HEK293 (cell line): Measurements from ENCODE around the gene ARHGAP5.

Experiments
- BCL11B ChIP-seq: fragments of 450-650 bp; formaldehyde crosslinking; IDR thresholded peaks from 2 replicates; pipeline ENCODE4 v1.5.1; 2016; ENCODE audit warnings: low read depth, missing biosample characterization, missing genetic modification characterization
- FEZF1 ChIP-seq: fragments of 450-650 bp; formaldehyde crosslinking; IDR thresholded peaks from 2 replicates; pipeline ENCODE4 v1.5.1; 2016; ENCODE audit warnings: missing biosample characterization, missing genetic modification characterization
- GFI1B ChIP-seq: fragments of 450-650 bp; formaldehyde crosslinking; IDR thresholded peaks from 2 replicates; pipeline ENCODE4 v1.5.1; 2016; ENCODE audit warnings: missing biosample characterization, missing genetic modification characterization
- HOXC10 ChIP-seq: sonication (generic); formaldehyde crosslinking; IDR thresholded peaks from 2 replicates; pipeline ENCODE4 v1.8.1; 2023; ENCODE audit warnings: mild to moderate bottlenecking, missing genetic modification reagents
- MYNN ChIP-seq: fragments of 450-650 bp; formaldehyde crosslinking; IDR thresholded peaks from 2 replicates; pipeline ENCODE4 v1.5.1; 2016; ENCODE audit warnings: missing biosample characterization, missing genetic modification characterization, borderline replicate concordance
- SP3 ChIP-seq: fragments of 450-650 bp; formaldehyde crosslinking; IDR thresholded peaks from 2 replicates; pipeline ENCODE4 v1.5.1; 2016; ENCODE audit warnings: missing biosample characterization, missing genetic modification characterization
- ZBTB21 ChIP-seq: fragments of 450-650 bp; formaldehyde crosslinking; IDR thresholded peaks from 2 replicates; pipeline ENCODE4 v1.5.1; 2017; ENCODE audit warnings: missing biosample characterization, missing genetic modification characterization
- ZFHX2 ChIP-seq: fragments of 450-650 bp; formaldehyde crosslinking; conservative IDR thresholded peaks from 2 replicates; pipeline ENCODE4 v1.5.1; 2016; ENCODE audit warnings: missing biosample characterization, missing genetic modification characterization
- ZFP41 ChIP-seq: fragments of 450-650 bp; formaldehyde crosslinking; IDR thresholded peaks from 2 replicates; pipeline ENCODE4 v1.5.1; 2016; ENCODE audit warnings: missing biosample characterization, missing genetic modification characterization, borderline replicate concordance
- ZNF155 ChIP-seq: fragments of 450-650 bp; formaldehyde crosslinking; IDR thresholded peaks from 2 replicates; pipeline ENCODE4 v1.5.1; 2016; ENCODE audit warnings: missing biosample characterization, missing genetic modification characterization
- ZNF16 ChIP-seq: fragments of 450-650 bp; formaldehyde crosslinking; IDR thresholded peaks from 2 replicates; pipeline ENCODE4 v1.5.1; 2016; ENCODE audit warnings: low read depth, missing biosample characterization, missing genetic modification characterization
- ZNF169 ChIP-seq: fragments of 450-650 bp; formaldehyde crosslinking; IDR thresholded peaks from 2 replicates; pipeline ENCODE4 v1.5.1; 2016; ENCODE audit warnings: missing biosample characterization, missing genetic modification characterization
- ZNF174 ChIP-seq: fragments of 450-650 bp; formaldehyde crosslinking; IDR thresholded peaks from 2 replicates; pipeline ENCODE4 v1.5.0; 2017; ENCODE audit warnings: missing biosample characterization, mild to moderate bottlenecking, missing genetic modification characterization
- ZNF19 ChIP-seq: fragments of 450-650 bp; formaldehyde crosslinking; IDR thresholded peaks from 2 replicates; pipeline ENCODE4; 2016; ENCODE audit warnings: missing biosample characterization, missing genetic modification characterization, low read depth
- ZNF248 ChIP-seq: fragments of 450-650 bp; formaldehyde crosslinking; IDR thresholded peaks from 2 replicates; pipeline ENCODE4 v1.5.1; 2017; ENCODE audit warnings: missing biosample characterization, missing genetic modification characterization
- ZNF266 ChIP-seq: fragments of 450-650 bp; formaldehyde crosslinking; IDR thresholded peaks from 2 replicates; pipeline ENCODE4 v1.5.1; 2016; ENCODE audit warnings: missing biosample characterization, missing genetic modification characterization, low read depth
- ZNF423 ChIP-seq: fragments of 450-650 bp; formaldehyde crosslinking; IDR thresholded peaks from 2 replicates; pipeline ENCODE4 v1.5.1; 2016; ENCODE audit warnings: missing biosample characterization, missing genetic modification characterization
- ZNF510 ChIP-seq: fragments of 450-650 bp; formaldehyde crosslinking; IDR thresholded peaks from 2 replicates; pipeline ENCODE4 v1.5.1; 2018; ENCODE audit warnings: mild to moderate bottlenecking, missing genetic modification characterization, missing biosample characterization; ENCODE audit not compliant: insufficient replicate concordance
- ZNF544 ChIP-seq: fragments of 450-650 bp; formaldehyde crosslinking; IDR thresholded peaks from 2 replicates; pipeline ENCODE4 v1.5.0; 2017; ENCODE audit warnings: missing biosample characterization, missing genetic modification characterization
- ZNF555 ChIP-seq: fragments of 450-650 bp; formaldehyde crosslinking; conservative IDR thresholded peaks from 2 replicates; pipeline ENCODE4 v1.5.1; 2017; ENCODE audit warnings: missing biosample characterization, mild to moderate bottlenecking, missing genetic modification characterization, inconsistent platforms
- ZNF596 ChIP-seq: fragments of 450-650 bp; IDR thresholded peaks from 2 replicates; pipeline ENCODE4 v1.5.0; 2018; ENCODE audit warnings: missing biosample characterization, mild to moderate bottlenecking, missing genetic modification characterization, moderate library complexity
- ZNF830 ChIP-seq: fragments of 450-650 bp; IDR thresholded peaks from 2 replicates; pipeline ENCODE4 v1.5.0; 2018; ENCODE audit warnings: missing biosample characterization, missing genetic modification characterization, low read depth, mild to moderate bottlenecking, moderate library complexity
- TF ChIP-seq, protein P1 (sequence below): fragments of 450-650 bp; formaldehyde crosslinking; IDR thresholded peaks from 2 replicates; pipeline ENCODE4 v1.5.1; 2016; ENCODE audit warnings: missing biosample characterization, missing genetic modification characterization
- TF ChIP-seq, protein P2 (sequence below): fragments of 450-650 bp; formaldehyde crosslinking; IDR thresholded peaks from 2 replicates; pipeline ENCODE4 v1.5.1; 2016; ENCODE audit warnings: missing biosample characterization, missing genetic modification characterization
- TF ChIP-seq, protein P3 (sequence below): fragments of 450-650 bp; formaldehyde crosslinking; IDR thresholded peaks from 2 replicates; pipeline ENCODE4 v1.5.1; 2017; ENCODE audit warnings: missing biosample characterization, missing genetic modification characterization

ARHGAP5 gene

DNA sequence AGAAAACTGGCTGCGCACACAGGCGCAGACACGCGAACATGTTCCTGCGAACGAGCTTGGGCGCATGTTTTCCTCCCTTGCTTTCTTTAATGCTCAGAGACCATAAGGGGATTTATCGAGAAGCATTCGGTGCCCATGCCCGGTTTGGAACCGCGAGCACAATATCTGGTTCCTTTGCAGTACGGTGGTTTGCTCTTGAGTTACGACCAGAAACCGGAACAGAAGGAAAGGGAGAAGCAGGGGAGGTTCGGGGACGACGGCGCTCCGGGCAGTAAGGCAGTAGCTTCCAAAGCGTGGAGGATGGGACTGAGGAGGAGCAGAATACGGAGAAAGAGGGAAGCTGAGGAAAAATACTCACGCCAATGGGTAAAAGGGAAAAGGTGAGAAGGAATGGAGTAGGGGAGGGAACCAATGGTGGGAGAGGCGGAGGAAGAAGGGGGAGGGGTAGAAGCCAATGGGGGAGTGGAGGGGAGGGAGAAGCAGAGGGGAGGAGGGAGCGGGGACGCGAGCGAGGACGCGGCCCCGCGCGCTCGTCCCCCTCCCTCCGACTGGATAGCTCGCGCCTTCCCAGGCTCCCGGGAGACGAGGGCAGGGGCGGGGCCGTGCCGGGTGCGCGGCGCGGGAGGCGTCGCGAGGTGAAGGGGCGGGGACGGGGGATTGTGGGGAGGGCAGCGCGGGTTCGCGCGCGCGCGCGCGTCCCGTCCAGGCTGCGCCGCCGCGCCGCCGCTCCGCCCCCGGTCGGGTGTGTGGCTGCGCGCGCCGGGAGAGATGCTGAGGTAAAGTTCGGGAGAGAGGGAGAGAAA is 625 bp upstream of the ARHGAP5 start (continued):
- TF ChIP-seq, protein P1, sequence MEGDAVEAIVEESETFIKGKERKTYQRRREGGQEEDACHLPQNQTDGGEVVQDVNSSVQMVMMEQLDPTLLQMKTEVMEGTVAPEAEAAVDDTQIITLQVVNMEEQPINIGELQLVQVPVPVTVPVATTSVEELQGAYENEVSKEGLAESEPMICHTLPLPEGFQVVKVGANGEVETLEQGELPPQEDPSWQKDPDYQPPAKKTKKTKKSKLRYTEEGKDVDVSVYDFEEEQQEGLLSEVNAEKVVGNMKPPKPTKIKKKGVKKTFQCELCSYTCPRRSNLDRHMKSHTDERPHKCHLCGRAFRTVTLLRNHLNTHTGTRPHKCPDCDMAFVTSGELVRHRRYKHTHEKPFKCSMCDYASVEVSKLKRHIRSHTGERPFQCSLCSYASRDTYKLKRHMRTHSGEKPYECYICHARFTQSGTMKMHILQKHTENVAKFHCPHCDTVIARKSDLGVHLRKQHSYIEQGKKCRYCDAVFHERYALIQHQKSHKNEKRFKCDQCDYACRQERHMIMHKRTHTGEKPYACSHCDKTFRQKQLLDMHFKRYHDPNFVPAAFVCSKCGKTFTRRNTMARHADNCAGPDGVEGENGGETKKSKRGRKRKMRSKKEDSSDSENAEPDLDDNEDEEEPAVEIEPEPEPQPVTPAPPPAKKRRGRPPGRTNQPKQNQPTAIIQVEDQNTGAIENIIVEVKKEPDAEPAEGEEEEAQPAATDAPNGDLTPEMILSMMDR, result no peak
- TF ChIP-seq ZNF830 (tag by site-specific recombination), result no peak
- no peak for TF ChIP-seq ZBTB21 (tag by site-specific recombination)
- TF ChIP-seq ZNF169 (tag by site-specific recombination), result no peak
- 0 out of 2 replicates have a peak, but pooled peaks have one; percentile 25 for TF ChIP-seq ZNF423 (tag by site-specific recombination)
- no peak for TF ChIP-seq HOXC10 (CRISPR knock-in tag)
- no peak for TF ChIP-seq ZNF155 (tag by site-specific recombination)
- no peak for TF ChIP-seq ZNF544 (tag by site-specific recombination)
- no peak for TF ChIP-seq BCL11B (tag by site-specific recombination)
- TF ChIP-seq SP3 (tag by site-specific recombination), result peak; percentile 94
- TF ChIP-seq ZFP41 (tag by site-specific recombination), result no peak
- TF ChIP-seq, protein P2, sequence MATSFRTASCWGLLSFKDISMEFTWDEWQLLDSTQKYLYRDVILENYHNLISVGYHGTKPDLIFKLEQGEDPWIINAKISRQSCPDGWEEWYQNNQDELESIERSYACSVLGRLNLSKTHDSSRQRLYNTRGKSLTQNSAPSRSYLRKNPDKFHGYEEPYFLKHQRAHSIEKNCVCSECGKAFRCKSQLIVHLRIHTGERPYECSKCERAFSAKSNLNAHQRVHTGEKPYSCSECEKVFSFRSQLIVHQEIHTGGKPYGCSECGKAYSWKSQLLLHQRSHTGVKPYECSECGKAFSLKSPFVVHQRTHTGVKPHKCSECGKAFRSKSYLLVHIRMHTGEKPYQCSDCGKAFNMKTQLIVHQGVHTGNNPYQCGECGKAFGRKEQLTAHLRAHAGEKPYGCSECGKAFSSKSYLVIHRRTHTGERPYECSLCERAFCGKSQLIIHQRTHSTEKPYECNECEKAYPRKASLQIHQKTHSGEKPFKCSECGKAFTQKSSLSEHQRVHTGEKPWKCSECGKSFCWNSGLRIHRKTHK (tag by site-specific recombination), result no peak
- TF ChIP-seq ZNF596 (tag by site-specific recombination), result no peak
- TF ChIP-seq, protein P3, sequence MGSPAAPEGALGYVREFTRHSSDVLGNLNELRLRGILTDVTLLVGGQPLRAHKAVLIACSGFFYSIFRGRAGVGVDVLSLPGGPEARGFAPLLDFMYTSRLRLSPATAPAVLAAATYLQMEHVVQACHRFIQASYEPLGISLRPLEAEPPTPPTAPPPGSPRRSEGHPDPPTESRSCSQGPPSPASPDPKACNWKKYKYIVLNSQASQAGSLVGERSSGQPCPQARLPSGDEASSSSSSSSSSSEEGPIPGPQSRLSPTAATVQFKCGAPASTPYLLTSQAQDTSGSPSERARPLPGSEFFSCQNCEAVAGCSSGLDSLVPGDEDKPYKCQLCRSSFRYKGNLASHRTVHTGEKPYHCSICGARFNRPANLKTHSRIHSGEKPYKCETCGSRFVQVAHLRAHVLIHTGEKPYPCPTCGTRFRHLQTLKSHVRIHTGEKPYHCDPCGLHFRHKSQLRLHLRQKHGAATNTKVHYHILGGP, result no peak
- TF ChIP-seq ZNF510 (tag by site-specific recombination), result no peak
- TF ChIP-seq ZNF19 (tag by site-specific recombination), result no peak
- no peak for TF ChIP-seq ZNF555 (tag by site-specific recombination)
- TF ChIP-seq ZNF174 (tag by site-specific recombination), result no peak
- TF ChIP-seq ZNF248 (tag by site-specific recombination), result no peak
- TF ChIP-seq GFI1B (tag by site-specific recombination), result no peak
- no peak for TF ChIP-seq ZNF266 (tag by site-specific recombination)
- TF ChIP-seq ZFHX2 (tag by site-specific recombination), result no peak; the same call in 1 of the 2 replicates
- TF ChIP-seq ZNF16 (tag by site-specific recombination), result no peak
- no peak for TF ChIP-seq FEZF1
- no peak for TF ChIP-seq MYNN
